Activated T-cell treated with anti-CD3 and anti-CD28 coated beads for 1 hour (primary cell): ENCODE data around the gene DMBT1.
"Not testable (repeated sequence)": the region's sequence is repeated elsewhere in the genome, so short reads cannot be mapped to it uniquely, and the experiment has no call there.

ENCODE experiments used
- DNase-seq: peaks from one replicate; pipeline ENCODE4 v3.0.0-alpha.2; 2020; ENCODE audit warnings: low read depth

DMBT1 gene

GRCh38 chr10:122586070-122586469 lies 25.5 kb downstream of the DMBT1 start:
- not testable (repeated sequence) for DNase-seq

- DNase-seq = no peak
These were observed 26.7 kb downstream of the DMBT1 start for GRCh38 chr10:122587098-122587760.

- DNase-seq = no peak
These were observed 27.8 kb downstream of the DMBT1 start for GRCh38 chr10:122588381-122588780.

GRCh38 chr10:122590153-122590552 lies 29.6 kb downstream of the DMBT1 start:
- DNase-seq = no peak

- no peak for DNase-seq
These were observed 31.2 kb downstream of the DMBT1 start for GRCh38 chr10:122591736-122592135.

GRCh38 chr10:122592161-122592560 lies 31.6 kb downstream of the DMBT1 start:
- DNase-seq = no peak

GRCh38 chr10:122617476-122618270 lies 57.1 kb downstream of the DMBT1 start:
- DNase-seq = no peak

- no peak for DNase-seq
These were observed 58.1 kb downstream of the DMBT1 start for GRCh38 chr10:122618461-122619165.

- not testable (repeated sequence) for DNase-seq
These were observed 60.4 kb downstream of the DMBT1 start for GRCh38 chr10:122620961-122621360.

- DNase-seq = no peak
These were observed 64.0 kb downstream of the DMBT1 start for GRCh38 chr10:122624546-122624945.

GRCh38 chr10:122630526-122630925 lies 70.0 kb downstream of the DMBT1 start:
- DNase-seq = no peak

GRCh38 chr10:122632031-122632430 lies 71.5 kb downstream of the DMBT1 start:
- no peak for DNase-seq

GRCh38 chr10:122632576-122632975 lies 72.0 kb downstream of the DMBT1 start:
- DNase-seq = no peak

GRCh38 chr10:122636953-122637352 lies 76.4 kb downstream of the DMBT1 start:
- no peak for DNase-seq

- DNase-seq = no peak
These were observed 76.8 kb downstream of the DMBT1 start for GRCh38 chr10:122637376-122637775.

- no peak for DNase-seq
These were observed 77.6 kb downstream of the DMBT1 start for GRCh38 chr10:122638106-122638505.

GRCh38 chr10:122639801-122640200 lies 79.2 kb downstream of the DMBT1 start:
- DNase-seq = no peak

GRCh38 chr10:122640921-122641320 lies 80.4 kb downstream of the DMBT1 start:
- no peak for DNase-seq

- no peak for DNase-seq
These were observed 82.4 kb downstream of the DMBT1 start for GRCh38 chr10:122642726-122643605.

GRCh38 chr10:122643931-122644534 lies 83.5 kb downstream of the DMBT1 start:
- no peak for DNase-seq
